HG03521 (cell line): ENCODE data around the gene TADA2B.

Source experiments
- ATAC-seq: cut with Tn5 transposase; IDR thresholded peaks from one replicate; pipeline ENCODE4 v1.9.1; 2021; ENCODE audit warnings: mild to moderate bottlenecking, moderate library complexity; ENCODE audit not compliant: unreplicated experiment

Gene TADA2B, protein sequence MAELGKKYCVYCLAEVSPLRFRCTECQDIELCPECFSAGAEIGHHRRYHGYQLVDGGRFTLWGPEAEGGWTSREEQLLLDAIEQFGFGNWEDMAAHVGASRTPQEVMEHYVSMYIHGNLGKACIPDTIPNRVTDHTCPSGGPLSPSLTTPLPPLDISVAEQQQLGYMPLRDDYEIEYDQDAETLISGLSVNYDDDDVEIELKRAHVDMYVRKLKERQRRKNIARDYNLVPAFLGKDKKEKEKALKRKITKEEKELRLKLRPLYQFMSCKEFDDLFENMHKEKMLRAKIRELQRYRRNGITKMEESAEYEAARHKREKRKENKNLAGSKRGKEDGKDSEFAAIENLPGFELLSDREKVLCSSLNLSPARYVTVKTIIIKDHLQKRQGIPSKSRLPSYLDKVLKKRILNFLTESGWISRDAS

GRCh38 chr4:7043284-7044136 lies at the start of gene TADA2B:
TADA2B (plus strand) TSS chr4:7043372; CDS start chr4:7043580, 208 bp downstream.
- ATAC-seq = peak; percentile 25

GRCh38 chr4:6996481-6996880 lies 46.7 kb upstream of the TADA2B start:
- no peak for ATAC-seq

GRCh38 chr4:6999172-7000086 lies 43.7 kb upstream of the TADA2B start:
- no peak for ATAC-seq

GRCh38 chr4:7000421-7001176 lies 42.6 kb upstream of the TADA2B start:
- no peak for ATAC-seq

GRCh38 chr4:7001271-7001670 lies 41.9 kb upstream of the TADA2B start:
- no peak for ATAC-seq

GRCh38 chr4:7002336-7002735 lies 40.8 kb upstream of the TADA2B start:
- no peak for ATAC-seq

GRCh38 chr4:7003176-7003878 lies 39.8 kb upstream of the TADA2B start:
- no peak for ATAC-seq

DNA sequence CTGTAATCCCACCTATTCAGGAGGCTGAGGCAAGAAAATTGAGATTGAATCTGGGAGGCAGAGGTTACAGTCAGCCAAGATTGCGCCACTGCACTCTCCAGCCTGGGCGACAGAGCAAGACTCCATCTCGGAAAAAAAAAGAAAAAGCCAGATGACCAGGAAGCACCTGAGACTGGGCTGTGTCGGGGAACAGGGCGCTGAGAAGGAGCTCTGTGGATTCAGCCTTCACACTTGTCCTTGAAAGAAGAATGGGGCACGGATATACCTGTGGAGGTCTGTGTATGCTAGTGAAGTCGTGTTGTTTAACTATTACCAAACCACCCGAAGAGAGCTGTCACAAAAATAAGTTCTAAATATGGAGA lies 39.3 kb upstream of the TADA2B start:
- no peak for ATAC-seq

GRCh38 chr4:7004331-7004730 lies 38.8 kb upstream of the TADA2B start:
- no peak for ATAC-seq

- ATAC-seq = no peak
Observed at GRCh38 chr4:7005571-7005970, 37.6 kb upstream of the TADA2B start.

DNA sequence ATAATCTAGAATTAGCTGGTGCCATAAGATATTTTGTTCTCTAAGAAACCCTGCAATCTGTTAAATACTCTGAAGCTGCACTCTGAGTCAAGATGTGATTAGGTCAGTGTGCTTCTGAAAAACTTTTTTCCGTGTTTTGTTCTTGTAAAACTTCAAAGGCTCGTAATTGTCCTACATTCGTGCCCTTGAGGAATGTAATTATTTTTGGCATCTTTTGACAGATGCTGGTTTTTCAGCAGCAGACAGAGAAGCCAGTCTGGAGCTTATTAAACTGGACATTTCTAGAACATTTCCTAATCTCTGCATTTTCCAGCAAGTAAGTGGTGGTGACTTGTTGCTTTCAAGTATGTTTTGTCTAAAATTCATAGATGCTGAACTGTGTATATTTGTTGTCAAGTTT lies 36.8 kb upstream of the TADA2B start:
- ATAC-seq = no peak

GRCh38 chr4:7007142-7007907 lies 35.8 kb upstream of the TADA2B start:
- no peak for ATAC-seq

DNA sequence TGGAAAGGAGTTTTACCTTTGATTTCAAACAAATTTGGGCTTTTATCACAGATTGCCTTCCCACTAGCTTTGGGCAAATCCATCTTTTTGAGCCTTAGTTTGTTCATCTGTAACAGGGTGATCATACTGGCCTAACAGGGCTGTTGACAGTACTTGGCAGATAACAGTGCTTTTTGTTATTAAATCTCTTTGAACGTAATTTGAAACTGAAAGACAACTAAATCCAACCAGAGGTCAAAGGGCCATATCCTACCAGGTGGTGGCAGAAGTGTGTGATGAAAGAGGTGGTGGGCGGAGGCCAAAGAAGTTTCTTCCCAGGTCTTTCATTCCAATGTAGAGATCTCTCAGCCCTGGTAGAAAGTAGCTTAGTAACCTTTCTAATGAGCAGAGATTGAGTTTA lies 35.2 kb upstream of the TADA2B start:
- no peak for ATAC-seq

GRCh38 chr4:7009564-7009963 lies 33.6 kb upstream of the TADA2B start:
- no peak for ATAC-seq

- ATAC-seq = no peak
Observed at GRCh38 chr4:7013175-7013574, 30.0 kb upstream of the TADA2B start.

GRCh38 chr4:7014815-7015214 lies 28.4 kb upstream of the TADA2B start:
- ATAC-seq = no peak

DNA sequence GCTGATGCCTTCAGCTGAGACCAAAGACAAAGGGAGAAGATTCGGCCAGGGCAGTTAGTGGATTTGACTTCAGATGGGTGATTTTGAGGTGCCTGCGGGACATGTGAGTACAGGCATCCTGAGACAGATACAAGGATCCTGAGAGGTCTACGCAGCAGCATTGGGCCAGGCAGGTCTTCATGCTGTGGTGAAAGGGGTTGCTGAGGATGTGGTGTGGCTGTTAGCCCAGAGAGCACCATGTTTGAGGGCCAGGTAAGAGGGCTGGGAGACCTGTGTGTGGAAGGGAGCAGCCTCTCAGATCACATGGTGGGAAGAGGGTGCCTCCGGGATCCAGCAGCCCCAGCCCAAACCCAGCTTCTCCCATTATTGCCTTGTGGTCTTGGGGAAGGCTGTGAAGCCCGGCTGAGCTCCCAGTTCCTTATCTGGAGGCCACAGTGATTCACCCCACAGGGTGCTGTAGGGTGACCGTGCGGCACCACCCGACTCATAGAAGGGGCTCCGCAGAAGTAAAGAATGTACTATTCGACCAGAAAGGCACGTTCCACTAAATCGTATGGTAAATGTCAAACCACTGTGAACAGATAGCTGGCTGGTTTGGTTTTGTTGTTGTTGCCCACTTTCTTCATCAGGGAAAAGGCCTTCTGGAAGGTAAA lies 27.7 kb upstream of the TADA2B start:
- no peak for ATAC-seq

DNA sequence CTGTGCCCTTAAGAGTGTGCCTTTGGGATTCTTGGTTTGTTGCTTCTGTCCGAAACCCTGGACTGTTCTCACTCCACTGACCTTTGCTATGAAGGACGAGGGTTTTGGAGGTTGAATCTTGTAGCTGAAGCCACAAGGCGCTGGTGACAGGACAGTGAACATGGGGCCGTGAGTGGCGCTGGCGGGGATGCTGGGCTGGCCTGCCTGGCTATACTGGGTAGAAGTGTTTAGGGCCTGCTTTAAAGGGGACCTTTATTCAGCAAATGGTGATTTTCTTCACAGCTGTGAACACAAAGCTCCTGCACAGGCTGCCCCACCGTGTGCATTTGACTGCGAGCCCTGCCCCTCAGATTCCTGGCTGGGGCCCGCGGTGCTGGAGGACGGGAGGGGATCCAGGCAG lies 27.1 kb upstream of the TADA2B start:
- no peak for ATAC-seq
